Measurements from ENCODE around the gene MINDY4.

The MINDY4 gene

GRCh38 chr7:30761214-30762156 lies 9.7 kb upstream of the MINDY4 start:
- H3K27ac ChIP-seq (replicated peaks), result no peak overlapping the region
- no peak overlapping the region for H3K4me3 ChIP-seq (replicated peaks; ENCODE audit: insufficient read depth, low read length)
- peaks cover 6% of the 10 kb centered on the region for H3K27me3 ChIP-seq (ENCODE audit: insufficient read depth, poor library complexity, severe bottlenecking)
- TF ChIP-seq POLR2AphosphoS5 (IDR thresholded peaks at IDR 0.05; ENCODE audit: low read depth) (no peak), SPI1 (IDR thresholded peaks at IDR 0.05; ENCODE audit: borderline replicate concordance, low read depth) (no peak), CTCF (IDR thresholded peaks at IDR 0.05; ENCODE audit: insufficient read depth, low read length) (no peak), REST (IDR thresholded peaks at IDR 0.05; ENCODE audit: insufficient replicate concordance, low read depth) (no peak), GABPA (IDR thresholded peaks at IDR 0.05; ENCODE audit: low read depth) (no peak)
- DNase-seq (ENCODE audit: low read depth in 1 of 2, low spot score in 1 of 2), result no peak

- Histone ChIP-seq H3K4me3 (replicated peaks; ENCODE audit: insufficient read depth, low read length) (no peak overlapping the region), H3K27ac (replicated peaks) (no peak overlapping the region), H3K27me3 (ENCODE audit: insufficient read depth, poor library complexity, severe bottlenecking) (peaks cover 6% of the 10 kb centered on the region)
- no peak for DNase-seq (ENCODE audit: low read depth in 1 of 2, low spot score in 1 of 2)
- TF ChIP-seq REST (IDR thresholded peaks at IDR 0.05; ENCODE audit: insufficient replicate concordance, low read depth) (no peak), GABPA (IDR thresholded peaks at IDR 0.05; ENCODE audit: low read depth) (no peak), SPI1 (IDR thresholded peaks at IDR 0.05; ENCODE audit: borderline replicate concordance, low read depth) (no peak), POLR2AphosphoS5 (IDR thresholded peaks at IDR 0.05; ENCODE audit: low read depth) (no peak), CTCF (IDR thresholded peaks at IDR 0.05; ENCODE audit: insufficient read depth, low read length) (no peak)
Measured at GRCh38 chr7:30764030-30764975, 6.9 kb upstream of the MINDY4 start.

GRCh38 chr7:30765408-30765807 lies 5.8 kb upstream of the MINDY4 start:
- no peak for TF ChIP-seq CTCF (IDR thresholded peaks at IDR 0.05; ENCODE audit: insufficient read depth, low read length)
- no peak for TF ChIP-seq REST (IDR thresholded peaks at IDR 0.05; ENCODE audit: insufficient replicate concordance, low read depth)
- no peak for TF ChIP-seq GABPA (IDR thresholded peaks at IDR 0.05; ENCODE audit: low read depth)
- no peak for TF ChIP-seq SPI1 (IDR thresholded peaks at IDR 0.05; ENCODE audit: borderline replicate concordance, low read depth)
- TF ChIP-seq POLR2AphosphoS5 (IDR thresholded peaks at IDR 0.05; ENCODE audit: low read depth), result no peak
- Histone ChIP-seq H3K27me3 (ENCODE audit: insufficient read depth, poor library complexity, severe bottlenecking) (peaks cover 6% of the 10 kb centered on the region), H3K4me3 (replicated peaks; ENCODE audit: insufficient read depth, low read length) (no peak overlapping the region), H3K27ac (replicated peaks) (no peak overlapping the region)
- DNase-seq (ENCODE audit: low read depth in 1 of 2, low spot score in 1 of 2), result no peak

Data from HL-60 (cell line).